ENCODE results near the gene TMEM221. TPM values are rescaled to one million over a fixed set of nuclear protein-coding genes. Genes with fewer than 3 reads are reported as not detected.
A peak's percentile ranks its signal among the peaks of the same experiment; 100 is the strongest.

The TMEM221 gene
- total and polyA plus RNA-seq, 9 of the 15 experiments (the other 6 are each of a cell fraction or from before 2014, with no cell fraction given), result 0.06 to 0.35 TPM; not detected in 7

DNA sequence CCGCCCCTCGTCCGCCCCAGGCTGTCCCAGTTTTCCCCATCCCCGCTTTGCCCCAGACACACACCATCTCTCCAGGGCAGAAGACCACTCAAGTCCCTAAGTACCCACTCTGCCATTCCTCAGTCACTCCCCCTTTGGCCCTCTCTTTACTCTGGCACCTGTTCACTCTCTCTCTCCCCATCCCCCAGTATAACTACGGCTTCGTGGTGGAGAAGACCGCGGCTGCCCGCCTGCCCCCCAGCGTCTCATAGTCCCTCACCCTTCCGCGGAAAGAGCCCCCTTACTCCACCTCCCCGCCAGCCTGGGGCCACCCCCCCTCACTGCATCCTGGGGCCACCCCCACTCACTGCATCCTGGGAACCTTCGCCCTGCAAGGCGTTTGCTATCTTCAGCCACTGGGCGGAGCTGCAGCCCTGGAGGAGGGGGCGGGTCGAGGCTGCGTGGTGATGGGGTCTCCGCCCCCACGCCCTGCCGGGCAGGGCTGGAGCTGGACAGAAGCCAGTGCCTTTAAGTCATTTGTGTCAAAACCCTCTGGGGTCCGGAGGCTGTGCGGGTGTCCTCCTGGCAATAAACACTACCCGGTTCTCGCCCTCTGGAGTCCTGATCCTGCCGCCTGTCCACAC lies 23.6 kb downstream of the TMEM221 start (continued):
- TF ChIP-seq, protein P1, sequence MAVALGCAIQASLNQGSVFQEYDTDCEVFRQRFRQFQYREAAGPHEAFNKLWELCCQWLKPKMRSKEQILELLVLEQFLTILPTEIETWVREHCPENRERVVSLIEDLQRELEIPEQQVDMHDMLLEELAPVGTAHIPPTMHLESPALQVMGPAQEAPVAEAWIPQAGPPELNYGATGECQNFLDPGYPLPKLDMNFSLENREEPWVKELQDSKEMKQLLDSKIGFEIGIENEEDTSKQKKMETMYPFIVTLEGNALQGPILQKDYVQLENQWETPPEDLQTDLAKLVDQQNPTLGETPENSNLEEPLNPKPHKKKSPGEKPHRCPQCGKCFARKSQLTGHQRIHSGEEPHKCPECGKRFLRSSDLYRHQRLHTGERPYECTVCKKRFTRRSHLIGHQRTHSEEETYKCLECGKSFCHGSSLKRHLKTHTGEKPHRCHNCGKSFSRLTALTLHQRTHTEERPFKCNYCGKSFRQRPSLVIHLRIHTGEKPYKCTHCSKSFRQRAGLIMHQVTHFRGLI (CRISPR knock-in tag; IDR thresholded peaks at IDR 0.05), result no peak
- TF ChIP-seq CHD2 (IDR thresholded peaks at IDR 0.05; ENCODE audit: low read depth, low read length) (no peak), PURB (CRISPR knock-in tag; IDR thresholded peaks at IDR 0.05; ENCODE audit: low read depth) (no peak), MYC (IDR thresholded peaks at IDR 0.05; ENCODE audit: low read depth, low read length) (0 out of 2 replicates have a peak, but pooled peaks have one; percentile 45), MYC (CRISPR knock-in tag; IDR thresholded peaks at IDR 0.05; ENCODE audit: borderline replicate concordance, low read depth) (no peak), MIER1 (IDR thresholded peaks at IDR 0.05; ENCODE audit: low read depth) (no peak), MEF2D (tag; conservative IDR thresholded peaks at IDR 0.05; ENCODE audit: low read depth) (no peak), MTA1 (IDR thresholded peaks at IDR 0.05; ENCODE audit: borderline replicate concordance) (no peak), MEF2A (IDR thresholded peaks at IDR 0.05; ENCODE audit: control insufficient read depth, low read depth, low read length) (no peak), SAFB (IDR thresholded peaks at IDR 0.05; ENCODE audit: borderline replicate concordance, low read depth, low read length) (no peak), ZNF165 (CRISPR knock-in tag; IDR thresholded peaks at IDR 0.05; ENCODE audit: borderline replicate concordance) (no peak), RHOXF2B (CRISPR knock-in tag; conservative IDR thresholded peaks at IDR 0.05) (no peak), TAL1 (IDR thresholded peaks at IDR 0.05) (no peak), DMBX1 (CRISPR knock-in tag; IDR thresholded peaks at IDR 0.05; ENCODE audit: borderline replicate concordance) (no peak), GATA2 (CRISPR knock-in tag; IDR thresholded peaks at IDR 0.05) (no peak)
- TF ChIP-seq, protein P2, sequence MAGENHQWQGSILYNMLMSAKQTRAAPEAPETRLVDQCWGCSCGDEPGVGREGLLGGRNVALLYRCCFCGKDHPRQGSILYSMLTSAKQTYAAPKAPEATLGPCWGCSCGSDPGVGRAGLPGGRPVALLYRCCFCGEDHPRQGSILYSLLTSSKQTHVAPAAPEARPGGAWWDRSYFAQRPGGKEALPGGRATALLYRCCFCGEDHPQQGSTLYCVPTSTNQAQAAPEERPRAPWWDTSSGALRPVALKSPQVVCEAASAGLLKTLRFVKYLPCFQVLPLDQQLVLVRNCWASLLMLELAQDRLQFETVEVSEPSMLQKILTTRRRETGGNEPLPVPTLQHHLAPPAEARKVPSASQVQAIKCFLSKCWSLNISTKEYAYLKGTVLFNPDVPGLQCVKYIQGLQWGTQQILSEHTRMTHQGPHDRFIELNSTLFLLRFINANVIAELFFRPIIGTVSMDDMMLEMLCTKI (IDR thresholded peaks at IDR 0.05; ENCODE audit: partially characterized antibody), result no peak
- TF ChIP-seq, protein P3, sequence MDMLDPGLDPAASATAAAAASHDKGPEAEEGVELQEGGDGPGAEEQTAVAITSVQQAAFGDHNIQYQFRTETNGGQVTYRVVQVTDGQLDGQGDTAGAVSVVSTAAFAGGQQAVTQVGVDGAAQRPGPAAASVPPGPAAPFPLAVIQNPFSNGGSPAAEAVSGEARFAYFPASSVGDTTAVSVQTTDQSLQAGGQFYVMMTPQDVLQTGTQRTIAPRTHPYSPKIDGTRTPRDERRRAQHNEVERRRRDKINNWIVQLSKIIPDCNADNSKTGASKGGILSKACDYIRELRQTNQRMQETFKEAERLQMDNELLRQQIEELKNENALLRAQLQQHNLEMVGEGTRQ (CRISPR knock-in tag; IDR thresholded peaks at IDR 0.05), result no peak
- TF ChIP-seq, protein P4, sequence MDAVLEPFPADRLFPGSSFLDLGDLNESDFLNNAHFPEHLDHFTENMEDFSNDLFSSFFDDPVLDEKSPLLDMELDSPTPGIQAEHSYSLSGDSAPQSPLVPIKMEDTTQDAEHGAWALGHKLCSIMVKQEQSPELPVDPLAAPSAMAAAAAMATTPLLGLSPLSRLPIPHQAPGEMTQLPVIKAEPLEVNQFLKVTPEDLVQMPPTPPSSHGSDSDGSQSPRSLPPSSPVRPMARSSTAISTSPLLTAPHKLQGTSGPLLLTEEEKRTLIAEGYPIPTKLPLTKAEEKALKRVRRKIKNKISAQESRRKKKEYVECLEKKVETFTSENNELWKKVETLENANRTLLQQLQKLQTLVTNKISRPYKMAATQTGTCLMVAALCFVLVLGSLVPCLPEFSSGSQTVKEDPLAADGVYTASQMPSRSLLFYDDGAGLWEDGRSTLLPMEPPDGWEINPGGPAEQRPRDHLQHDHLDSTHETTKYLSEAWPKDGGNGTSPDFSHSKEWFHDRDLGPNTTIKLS (IDR thresholded peaks at IDR 0.05; ENCODE audit: borderline replicate concordance, low read depth), result no peak
- TF ChIP-seq, protein P5, sequence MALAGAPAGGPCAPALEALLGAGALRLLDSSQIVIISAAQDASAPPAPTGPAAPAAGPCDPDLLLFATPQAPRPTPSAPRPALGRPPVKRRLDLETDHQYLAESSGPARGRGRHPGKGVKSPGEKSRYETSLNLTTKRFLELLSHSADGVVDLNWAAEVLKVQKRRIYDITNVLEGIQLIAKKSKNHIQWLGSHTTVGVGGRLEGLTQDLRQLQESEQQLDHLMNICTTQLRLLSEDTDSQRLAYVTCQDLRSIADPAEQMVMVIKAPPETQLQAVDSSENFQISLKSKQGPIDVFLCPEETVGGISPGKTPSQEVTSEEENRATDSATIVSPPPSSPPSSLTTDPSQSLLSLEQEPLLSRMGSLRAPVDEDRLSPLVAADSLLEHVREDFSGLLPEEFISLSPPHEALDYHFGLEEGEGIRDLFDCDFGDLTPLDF (CRISPR knock-in tag; IDR thresholded peaks at IDR 0.05), result no peak
- TF ChIP-seq, protein P6, sequence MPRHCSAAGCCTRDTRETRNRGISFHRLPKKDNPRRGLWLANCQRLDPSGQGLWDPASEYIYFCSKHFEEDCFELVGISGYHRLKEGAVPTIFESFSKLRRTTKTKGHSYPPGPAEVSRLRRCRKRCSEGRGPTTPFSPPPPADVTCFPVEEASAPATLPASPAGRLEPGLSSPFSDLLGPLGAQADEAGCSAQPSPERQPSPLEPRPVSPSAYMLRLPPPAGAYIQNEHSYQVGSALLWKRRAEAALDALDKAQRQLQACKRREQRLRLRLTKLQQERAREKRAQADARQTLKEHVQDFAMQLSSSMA (CRISPR knock-in tag; IDR thresholded peaks at IDR 0.05), result no peak

Measured in K562 (cell line).